NOMO-1 treated with dmso at 0.1 percent for 144 hours (cell line): ENCODE results near the gene GCSAML.
A peak's percentile ranks its signal among the peaks of the same experiment; 100 is the strongest.
"Not testable (repeated sequence)": the region's sequence is repeated elsewhere in the genome, so short reads cannot be mapped to it uniquely, and the experiment has no call there.

Source experiments
- DNase-seq: peaks from one replicate; lab custom pipeline; 2025; ENCODE audit not compliant: unreplicated experiment; lab: John Stamatoyannopoulos, UW

Gene GCSAML

GRCh38 chr1:247548769-247549182 is at the start of gene GCSAML:
Gene GCSAML (plus strand): TSS chr1:247549134. CDS start chr1:247549192, 58 bp downstream.
- DNase-seq: no peak

DNA sequence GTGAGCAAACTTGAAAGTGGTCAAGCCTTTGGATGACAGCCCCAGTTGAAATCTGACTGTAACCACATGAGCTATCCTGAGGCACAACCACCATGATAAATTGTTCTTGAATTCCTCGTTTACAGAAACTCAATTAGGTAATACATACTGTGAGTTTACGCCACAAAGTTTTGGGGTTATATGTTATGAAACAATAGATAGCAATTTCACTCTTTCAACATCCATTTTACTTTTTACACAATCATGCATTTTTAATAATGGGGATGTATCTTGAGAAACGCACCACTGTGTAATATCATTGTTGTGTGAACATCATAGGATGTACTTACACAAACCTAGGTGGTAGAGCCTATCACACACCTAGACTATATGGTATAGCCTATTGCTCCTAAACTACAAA is 48.1 kb upstream of the GCSAML start:
- DNase-seq: peak; percentile 5

GRCh38 chr1:247506831-247507230 is 42.1 kb upstream of the GCSAML start:
- no peak for DNase-seq

DNA sequence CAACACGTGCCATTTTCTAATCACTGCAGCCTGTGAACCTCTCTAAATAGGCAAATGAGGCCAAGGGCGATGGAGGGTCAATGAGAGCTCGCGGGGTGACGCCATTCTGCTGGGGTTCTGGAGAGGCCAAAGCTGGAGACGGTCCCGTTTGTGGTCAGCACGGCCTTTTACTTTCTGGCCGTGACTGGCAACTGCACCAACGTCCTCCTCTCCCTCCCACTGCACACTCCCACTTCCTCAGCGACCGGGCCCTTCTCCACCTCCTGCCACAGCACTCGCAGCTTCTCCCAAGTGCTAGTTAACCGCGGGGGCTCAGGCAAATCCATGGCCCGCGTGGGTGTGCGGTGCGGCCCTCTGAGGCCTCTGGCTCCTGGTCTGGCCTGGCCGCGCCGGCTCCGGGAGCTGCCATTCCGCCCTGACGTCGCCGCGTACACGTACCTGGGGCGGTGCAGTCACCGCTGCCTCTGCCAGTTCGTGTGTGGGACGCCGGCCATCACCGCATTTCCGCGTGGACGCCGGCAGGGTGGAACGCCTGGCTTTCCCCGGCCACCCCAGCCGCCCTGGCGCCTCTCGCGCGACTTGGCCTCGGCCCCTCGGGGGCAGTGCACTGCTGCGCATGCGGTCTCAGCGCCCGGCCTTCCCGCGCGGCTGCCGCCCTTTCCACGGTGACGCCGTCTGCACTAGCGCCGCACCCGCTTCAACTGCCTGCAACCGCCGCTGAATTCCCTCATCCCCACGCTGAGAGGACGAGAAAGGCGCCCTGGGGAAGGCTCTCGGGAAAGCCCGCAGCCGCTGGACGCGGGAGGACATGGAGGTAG is 30.9 kb upstream of the GCSAML start:
- DNase-seq: no peak

GRCh38 chr1:247518613-247518891 is 30.4 kb upstream of the GCSAML start:
- no peak for DNase-seq

- DNase-seq: not testable (repeated sequence)
These were observed 27.0 kb upstream of the GCSAML start for GRCh38 chr1:247521886-247522285.

DNA sequence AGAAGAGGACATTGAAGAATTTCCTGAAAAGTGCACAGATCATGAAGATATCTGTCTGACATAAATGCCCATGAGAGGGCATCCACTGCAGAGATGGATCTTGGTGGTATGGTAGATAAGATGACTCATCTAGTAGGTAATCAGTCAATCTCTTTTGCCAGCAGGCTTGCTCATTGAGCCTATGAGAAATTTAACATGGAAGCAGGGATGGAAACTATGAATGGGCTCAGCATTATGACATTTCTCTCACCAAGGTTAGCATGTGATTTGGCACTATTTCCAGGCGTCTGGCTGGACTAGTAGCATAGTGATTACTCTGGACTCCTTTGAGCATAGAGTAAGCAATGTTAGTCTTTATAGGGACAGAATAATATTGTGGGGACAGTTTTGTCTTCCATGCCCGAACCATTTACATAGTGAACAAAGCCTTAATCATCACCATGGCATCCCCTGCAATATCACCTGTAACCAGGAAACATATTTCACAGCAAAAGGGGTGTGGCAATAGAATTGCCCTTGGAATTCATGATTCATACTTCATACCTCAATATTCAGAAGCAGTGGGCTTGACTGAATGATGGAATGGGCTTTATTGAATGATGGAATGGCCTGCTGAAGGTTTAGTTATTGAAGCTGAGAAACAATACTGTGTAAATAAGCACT is 20.0 kb upstream of the GCSAML start:
- no peak for DNase-seq

DNA sequence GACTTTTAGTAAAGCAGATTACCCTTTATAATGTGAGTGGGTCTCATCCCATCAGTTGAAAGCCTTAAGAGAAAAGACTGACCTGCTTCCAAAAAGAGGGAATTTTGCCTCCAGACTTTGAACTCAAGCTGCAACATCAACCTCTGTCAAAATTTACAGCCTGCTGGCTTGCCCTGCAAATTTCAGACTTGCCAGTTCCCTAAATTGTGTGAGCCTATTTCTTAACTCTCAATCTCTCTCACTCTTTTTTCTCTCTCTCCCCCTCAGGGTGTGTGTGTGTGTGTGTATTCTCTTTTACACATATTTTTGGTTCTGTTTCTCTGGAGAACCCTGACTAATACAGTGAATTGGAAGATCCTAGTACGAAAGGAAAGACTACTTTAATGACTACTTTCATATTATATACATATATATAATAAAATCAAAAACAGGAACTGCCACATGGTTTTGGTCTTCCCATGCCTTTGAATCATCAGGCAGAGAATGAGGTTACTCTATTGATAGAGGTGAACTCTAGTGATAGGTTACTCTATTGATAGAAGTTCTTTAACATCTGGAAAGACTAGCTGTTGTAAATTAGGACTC is 19.1 kb upstream of the GCSAML start:
- DNase-seq: peak; percentile 2

- DNase-seq: no peak
These were observed 18.1 kb upstream of the GCSAML start for GRCh38 chr1:247530785-247531184.

GRCh38 chr1:247531937-247532336 is 17.0 kb upstream of the GCSAML start:
- DNase-seq: no peak

GRCh38 chr1:247535402-247535801 is 13.5 kb upstream of the GCSAML start:
- DNase-seq: no peak

- no peak for DNase-seq
These were observed 12.6 kb upstream of the GCSAML start, which contains the start of gene OR2C3 for GRCh38 chr1:247536340-247536739. Gene OR2C3 (minus strand): TSS chr1:247536440. CDS start chr1:247532511, 3,929 bp downstream.

GRCh38 chr1:247538561-247538960 is 10.4 kb upstream of the GCSAML start:
- no peak for DNase-seq

DNA sequence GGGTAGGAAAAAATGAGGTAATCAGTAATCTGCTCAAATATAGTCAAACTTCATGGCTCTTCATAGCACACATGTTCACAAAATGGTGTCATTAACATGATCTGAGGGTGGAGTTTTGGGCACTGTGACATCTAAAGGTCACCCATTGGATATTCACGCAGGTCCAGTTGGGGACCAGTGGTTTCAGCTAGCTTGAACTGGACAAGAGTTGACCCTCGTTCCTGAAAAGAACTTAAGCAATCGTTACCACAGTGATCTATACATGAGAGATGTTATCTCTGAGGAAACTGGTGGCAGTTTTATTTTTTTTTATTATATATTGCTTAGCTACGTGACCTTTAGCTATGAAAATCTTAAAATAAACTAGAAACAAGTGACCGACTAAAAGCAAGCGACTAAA is 9.7 kb upstream of the GCSAML start:
- DNase-seq: no peak

DNA sequence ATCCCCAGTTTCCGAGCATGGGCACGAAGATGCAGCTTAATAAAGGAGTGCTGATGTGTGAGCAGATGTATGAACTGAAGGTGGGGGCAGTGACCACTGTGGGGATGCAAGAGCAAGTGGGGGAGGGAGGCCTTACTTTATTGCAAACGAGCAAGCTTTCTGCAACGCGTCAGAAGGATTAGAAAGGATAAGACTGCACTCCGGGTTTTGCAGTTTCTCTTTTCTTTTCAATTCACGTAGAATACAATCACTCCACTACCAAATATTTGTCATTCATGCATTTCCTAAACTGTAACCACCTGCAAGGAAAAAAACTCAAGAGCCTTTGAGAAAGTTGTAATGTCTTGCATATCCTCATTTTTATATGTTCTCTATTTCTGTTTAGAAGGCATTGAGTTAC is 8.4 kb upstream of the GCSAML start:
- no peak for DNase-seq

- no peak for DNase-seq
These were observed 6.1 kb upstream of the GCSAML start for GRCh38 chr1:247542811-247543210.

DNA sequence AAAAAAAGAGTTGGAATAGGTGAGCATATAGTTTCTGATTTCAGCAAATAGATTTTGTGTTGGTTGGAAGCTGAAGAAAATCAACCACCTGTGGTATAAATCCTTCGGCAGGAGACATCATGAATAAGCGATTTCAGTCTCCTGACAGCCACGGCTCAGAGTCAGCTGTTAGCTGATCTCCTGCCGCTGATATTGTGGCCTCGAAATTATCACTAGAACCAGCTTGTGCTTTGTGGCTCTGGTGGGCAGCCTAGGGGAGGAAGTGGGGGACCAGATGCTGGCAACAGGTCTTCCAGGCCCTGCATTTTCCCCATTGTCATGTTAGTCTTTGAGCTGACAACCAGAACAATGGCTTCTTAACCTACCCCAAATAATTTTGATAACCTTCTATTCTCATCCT is 842 bp upstream of the GCSAML start:
- no peak for DNase-seq

GRCh38 chr1:247551721-247552120 is 2.8 kb downstream of the GCSAML start:
- DNase-seq: no peak

- DNase-seq: no peak
These were observed 3.3 kb downstream of the GCSAML start for GRCh38 chr1:247552231-247552630.

GRCh38 chr1:247557926-247558674 is 9.2 kb downstream of the GCSAML start:
- DNase-seq: no peak

- DNase-seq: no peak
These were observed 12.8 kb downstream of the GCSAML start for GRCh38 chr1:247561711-247562110.

DNA sequence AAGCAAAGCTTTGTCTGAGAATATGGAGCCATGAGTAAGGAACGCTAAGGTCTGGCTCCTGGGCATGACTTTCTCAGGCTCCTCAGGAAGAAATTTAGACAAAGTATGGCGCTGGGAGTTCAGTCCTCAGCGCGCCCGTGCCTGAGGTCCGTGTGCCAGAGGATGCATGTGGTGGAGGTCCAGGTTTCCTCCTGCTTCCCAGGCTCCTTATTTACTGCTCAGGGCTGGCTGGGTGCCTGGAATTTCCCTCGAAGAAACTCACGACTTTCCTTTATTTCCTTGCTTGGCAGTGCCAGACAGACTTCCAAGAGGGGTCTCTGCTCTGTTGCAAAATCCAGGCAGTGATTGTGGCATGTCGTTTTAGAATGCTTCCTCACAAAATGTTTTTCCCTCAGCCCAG is 13.3 kb downstream of the GCSAML start:
- DNase-seq: no peak
